HG02588 (cell line): ENCODE data around the gene NMRAL1.

Experiments used
- ATAC-seq: cut with Tn5 transposase; IDR thresholded peaks from one replicate; pipeline ENCODE4 v1.9.1; 2021; ENCODE audit warnings: mild to moderate bottlenecking, moderate library complexity; ENCODE audit not compliant: unreplicated experiment

The NMRAL1 gene

GRCh38 chr16:4474192-4474961 lies at the start of gene NMRAL1:
NMRAL1 (minus strand) TSS chr16:4474625; CDS start chr16:4474132, 493 bp downstream.
- no peak for ATAC-seq

- ATAC-seq = no peak
These were observed 49.3 kb upstream of the NMRAL1 start for GRCh38 chr16:4523686-4524085.

- no peak for ATAC-seq
These were observed 47.7 kb upstream of the NMRAL1 start for GRCh38 chr16:4522051-4522581.

- no peak for ATAC-seq
These were observed 46.5 kb upstream of the NMRAL1 start for GRCh38 chr16:4520913-4521312.

GRCh38 chr16:4519274-4520058 lies 45.0 kb upstream of the NMRAL1 start:
- ATAC-seq = no peak

- ATAC-seq = no peak
These were observed 43.6 kb upstream of the NMRAL1 start for GRCh38 chr16:4517812-4518680.

- ATAC-seq = peak; percentile 74
These were observed 41.3 kb upstream of the NMRAL1 start for GRCh38 chr16:4515611-4516233.

GRCh38 chr16:4514606-4515005 lies 40.2 kb upstream of the NMRAL1 start:
- no peak for ATAC-seq

- ATAC-seq = no peak
These were observed 39.5 kb upstream of the NMRAL1 start for GRCh38 chr16:4513881-4514280.

GRCh38 chr16:4513086-4513860 lies 38.8 kb upstream of the NMRAL1 start:
- no peak for ATAC-seq

GRCh38 chr16:4512473-4512872 lies 38.0 kb upstream of the NMRAL1 start:
- ATAC-seq = no peak

GRCh38 chr16:4511441-4512082 lies 37.1 kb upstream of the NMRAL1 start:
- ATAC-seq = no peak

GRCh38 chr16:4510747-4511426 lies 36.5 kb upstream of the NMRAL1 start:
- no peak for ATAC-seq

GRCh38 chr16:4510131-4510530 lies 35.7 kb upstream of the NMRAL1 start:
- ATAC-seq = no peak

- ATAC-seq = no peak
These were observed 35.0 kb upstream of the NMRAL1 start for GRCh38 chr16:4509420-4509819.

- no peak for ATAC-seq
These were observed 34.4 kb upstream of the NMRAL1 start for GRCh38 chr16:4508806-4509205.

- no peak for ATAC-seq
These were observed 33.3 kb upstream of the NMRAL1 start for GRCh38 chr16:4507588-4508345.

- no peak for ATAC-seq
These were observed 32.0 kb upstream of the NMRAL1 start for GRCh38 chr16:4506450-4506849.
